Mesothelial cell of epicardium (in vitro differentiated cells): Measurements from ENCODE around the gene PIP4K2B. TPM values are rescaled to one million over a fixed set of nuclear protein-coding genes. Genes with fewer than 3 reads are reported as not detected.

ENCODE experiments used
- DNase-seq, 2 experiments: peaks; one replicate each; pipeline ENCODE4 v3.0.0; 2021; ENCODE audit warnings: low spot score in 2 of 2; ENCODE audit not compliant: unreplicated experiment in 2 of 2
- H3K27ac Mint-ChIP-seq: 2 replicates; pipeline ENCODE4 v1.8.0; 2021; ENCODE audit warnings: mixed read lengths
- H3K27me3 Mint-ChIP-seq: 2 replicates; pipeline ENCODE4 v1.8.0; 2021; ENCODE audit warnings: low read depth, mixed read lengths
- H3K36me3 Mint-ChIP-seq: 2 replicates; pipeline ENCODE4 v1.8.0; 2021; ENCODE audit warnings: mixed read lengths
- H3K4me1 Mint-ChIP-seq: 2 replicates; pipeline ENCODE4 v1.8.0; 2021; ENCODE audit warnings: mixed read lengths
- H3K4me3 Mint-ChIP-seq: 2 replicates; pipeline ENCODE4 v1.8.0; 2021; ENCODE audit warnings: mild to moderate bottlenecking, moderate library complexity, mixed read lengths
- H3K9me3 Mint-ChIP-seq: 2 replicates; pipeline ENCODE4 v1.8.0; 2021; ENCODE audit warnings: mixed read lengths
- CTCF ChIP-seq: fragments of 200-600 bp; sonication (generic); IDR thresholded peaks from one replicate; pipeline ENCODE4 v1.5.0; 2021; ENCODE audit warnings: antibody characterized with exemption; ENCODE audit not compliant: unreplicated experiment
- total RNA-seq: library from RNA; stranded (reverse); gene quantifications from 3 replicates; pipeline ENCODE4 v1.2.1, GENCODE V29; 2021

The PIP4K2B gene
- total RNA-seq, 1 donor from 2014 or later = 81.1 TPM

- H3K4me3 Mint-ChIP-seq = no peak overlapping the region
- H3K36me3 Mint-ChIP-seq = peaks cover 7% of the 10 kb centered on the region
- DNase-seq = no peak
- no peak for TF ChIP-seq CTCF
- H3K27me3 Mint-ChIP-seq = no peaks in the 10 kb centered on the region
- H3K27ac Mint-ChIP-seq = no peak overlapping the region
- H3K9me3 Mint-ChIP-seq = no peaks in the 10 kb centered on the region
- H3K4me1 Mint-ChIP-seq = peaks cover 25% of the 10 kb centered on the region
Observed at GRCh38 chr17:38738007-38738662, 61.2 kb downstream of the PIP4K2B start.

GRCh38 chr17:38735161-38735997 is 64.0 kb downstream of the PIP4K2B start:
- Mint-ChIP-seq H3K27me3 (no peaks in the 10 kb centered on the region), H3K27ac (peak overlapping the region; percentile 39), H3K9me3 (no peaks in the 10 kb centered on the region), H3K36me3 (peaks cover 9% of the 10 kb centered on the region), H3K4me1 (peaks cover 9% of the 10 kb centered on the region), H3K4me3 (no peak overlapping the region)
- peak; percentile 78 to 83 for DNase-seq
- peak; percentile 91 for TF ChIP-seq CTCF

GRCh38 chr17:38733982-38734973 is 65.1 kb downstream of the PIP4K2B start:
- H3K4me1 Mint-ChIP-seq = peaks cover 12% of the 10 kb centered on the region
- no peaks in the 10 kb centered on the region for H3K27me3 Mint-ChIP-seq
- H3K36me3 Mint-ChIP-seq = peaks cover 9% of the 10 kb centered on the region
- DNase-seq = no peak
- no peak for TF ChIP-seq CTCF
- no peak overlapping the region for H3K4me3 Mint-ChIP-seq
- no peak overlapping the region for H3K27ac Mint-ChIP-seq
- H3K9me3 Mint-ChIP-seq = no peaks in the 10 kb centered on the region

- no peak for DNase-seq
- no peak for TF ChIP-seq CTCF
- Mint-ChIP-seq H3K9me3 (no peaks in the 10 kb centered on the region), H3K4me3 (no peak overlapping the region), H3K27ac (no peak overlapping the region), H3K4me1 (peaks cover 13% of the 10 kb centered on the region), H3K36me3 (peaks cover 9% of the 10 kb centered on the region), H3K27me3 (no peaks in the 10 kb centered on the region)
Observed at GRCh38 chr17:38733282-38733981, 65.9 kb downstream of the PIP4K2B start.
